K562 (cell line): ENCODE results near the gene CALCOCO2. TPM values are rescaled to one million over a fixed set of nuclear protein-coding genes. Genes with fewer than 3 reads are reported as not detected.

ENCODE experiments used
- BHLHE40 ChIP-seq: IDR thresholded peaks from 2 replicates; pipeline ENCODE4 v1.6.1; 2011; ENCODE audit warnings: low read length, improper control_type of control experiment
- EP400 ChIP-seq: fragments of 450-650 bp; IDR thresholded peaks from 2 replicates; pipeline ENCODE4 v1.6.1; 2017; ENCODE audit warnings: antibody characterized with exemption, mild to moderate bottlenecking, moderate library complexity
- HDAC8 ChIP-seq: fragments of 450-650 bp; IDR thresholded peaks from 2 replicates; pipeline ENCODE4 v1.6.1; 2016; ENCODE audit warnings: mild to moderate bottlenecking, missing genetic modification characterization, moderate library complexity, missing compliant biosample characterization
- HIVEP1 ChIP-seq: fragments of 250-450 bp; sonication (Bioruptor Pico); IDR thresholded peaks from 2 replicates; pipeline ENCODE4 v1.4.0; 2020; ENCODE audit warnings: mild to moderate bottlenecking
- HMGN3 ChIP-seq: IDR thresholded peaks from 2 replicates; pipeline ENCODE4 v1.6.1; 2011; ENCODE audit warnings: borderline replicate concordance, low read depth, mild to moderate bottlenecking, mixed read lengths, low read length; ENCODE audit not compliant: insufficient read length; ENCODE audit errors: extremely low read depth
- HNRNPL ChIP-seq: fragments of 200-400 bp; formaldehyde crosslinking; IDR thresholded peaks from 2 replicates; pipeline ENCODE4 v1.6.1; 2017; ENCODE audit warnings: low read depth, mild to moderate bottlenecking, low read length
- HSF4 ChIP-seq: fragments of 250-450 bp; sonication (Bioruptor Pico); IDR thresholded peaks from 2 replicates; pipeline ENCODE4 v2.1.2; 2022; ENCODE audit warnings: mild to moderate bottlenecking, moderate library complexity, borderline replicate concordance
- MBD2 ChIP-seq: sonication (generic); IDR thresholded peaks from 2 replicates; pipeline ENCODE4 v1.6.1; 2016; ENCODE audit warnings: low read depth, borderline replicate concordance
- NFXL1 ChIP-seq: fragments of 450-650 bp; formaldehyde crosslinking; IDR thresholded peaks from 2 replicates; pipeline ENCODE4 v1.4.0; 2021; ENCODE audit warnings: mild to moderate bottlenecking
- PHB ChIP-seq: fragments of 250-450 bp; sonication (Bioruptor Pico); IDR thresholded peaks from 2 replicates; pipeline ENCODE4 v1.5.0; 2021
- POLR2A ChIP-seq: fragments of 450-650 bp; conservative IDR thresholded peaks from 2 replicates; pipeline ENCODE4 v1.6.1; 2016
- POLR2AphosphoS2 ChIP-seq: IDR thresholded peaks from 2 replicates; pipeline ENCODE4 v1.6.1; 2012; ENCODE audit warnings: low read length, improper control_type of control experiment
- TAF15 ChIP-seq: fragments of 200-400 bp; formaldehyde crosslinking; IDR thresholded peaks from 2 replicates; pipeline ENCODE4 v1.6.1; 2017; ENCODE audit warnings: mild to moderate bottlenecking, low read depth, low read length, moderate library complexity
- TARDBP ChIP-seq: fragments of 450-650 bp; IDR thresholded peaks from 2 replicates; pipeline ENCODE4 v1.6.1; 2016
- ZNF324 ChIP-seq: fragments of 250-450 bp; sonication (Bioruptor Pico); IDR thresholded peaks from 2 replicates; pipeline ENCODE4 v1.4.0; 2020; ENCODE audit warnings: mild to moderate bottlenecking
- polyA plus RNA-seq, 8 experiments: library from polyadenylated mRNA; depleted of rRNA in 4 of 8; stranded (reverse) in 5 of 8; unstranded in 3 of 8; fragments of >200 nt; fragmentation: Nextera tagmentation in 2 of 8; fragmentation: Illumina TruSeq in 1 of 8; extraction: Ambion mirVana in 2 of 8; extraction: Trizol in 1 of 8; gene quantifications; 2 replicates each; pipeline versions ENCODE4 v1.2.1 to v1.2.3, GENCODE V29; 2011 to 2014; ENCODE audit warnings: inconsistent platforms in 1 of 8, missing spikeins in 1 of 8
- total RNA-seq, 7 experiments: library from RNA; depleted of rRNA in 6 of 7; stranded (reverse); fragments of >200 nt in 6 of 7; fragmentation: Illumina TruSeq in 2 of 7; extraction: Trizol in 2 of 7; gene quantifications; 2 replicates each; pipeline versions ENCODE4 v1.2.1 to v1.2.3, GENCODE V29; 2011 to 2021; ENCODE audit warnings: low replicate concordance in 1 of 7
- TF ChIP-seq, protein P1 (sequence below): fragments of 250-450 bp; sonication (Bioruptor Pico); IDR thresholded peaks from 2 replicates; pipeline ENCODE4 v1.8.0; 2021; ENCODE audit warnings: mild to moderate bottlenecking, moderate library complexity
- TF ChIP-seq, protein P2 (sequence below): fragments of 450-650 bp; conservative IDR thresholded peaks from 2 replicates; pipeline ENCODE4 v1.6.1; 2016; ENCODE audit warnings: missing genetic modification characterization, low read depth, mild to moderate bottlenecking, missing compliant biosample characterization, moderate library complexity
- TF ChIP-seq, protein P3 (sequence below): fragments of 150-350 bp; IDR thresholded peaks from 2 replicates; pipeline ENCODE4 v1.6.1; 2014; ENCODE audit warnings: low read depth, mild to moderate bottlenecking, low read length, borderline replicate concordance
- TF ChIP-seq, protein P4 (sequence below): fragments of 450-650 bp; formaldehyde crosslinking; IDR thresholded peaks from 2 replicates; pipeline ENCODE4 v1.4.0; 2020; ENCODE audit warnings: mild to moderate bottlenecking, moderate library complexity
- TF ChIP-seq, protein P5 (sequence below): sonication (generic); formaldehyde crosslinking; IDR thresholded peaks from 2 replicates; pipeline ENCODE4 v1.8.1; 2023; ENCODE audit warnings: mild to moderate bottlenecking, missing genetic modification reagents

CALCOCO2 gene
- total and polyA plus RNA-seq, 9 of the 15 experiments (the other 6 are each of a cell fraction or from before 2014, with no cell fraction given), result 24.1 to 87.3 (median 67.5) TPM

DNA sequence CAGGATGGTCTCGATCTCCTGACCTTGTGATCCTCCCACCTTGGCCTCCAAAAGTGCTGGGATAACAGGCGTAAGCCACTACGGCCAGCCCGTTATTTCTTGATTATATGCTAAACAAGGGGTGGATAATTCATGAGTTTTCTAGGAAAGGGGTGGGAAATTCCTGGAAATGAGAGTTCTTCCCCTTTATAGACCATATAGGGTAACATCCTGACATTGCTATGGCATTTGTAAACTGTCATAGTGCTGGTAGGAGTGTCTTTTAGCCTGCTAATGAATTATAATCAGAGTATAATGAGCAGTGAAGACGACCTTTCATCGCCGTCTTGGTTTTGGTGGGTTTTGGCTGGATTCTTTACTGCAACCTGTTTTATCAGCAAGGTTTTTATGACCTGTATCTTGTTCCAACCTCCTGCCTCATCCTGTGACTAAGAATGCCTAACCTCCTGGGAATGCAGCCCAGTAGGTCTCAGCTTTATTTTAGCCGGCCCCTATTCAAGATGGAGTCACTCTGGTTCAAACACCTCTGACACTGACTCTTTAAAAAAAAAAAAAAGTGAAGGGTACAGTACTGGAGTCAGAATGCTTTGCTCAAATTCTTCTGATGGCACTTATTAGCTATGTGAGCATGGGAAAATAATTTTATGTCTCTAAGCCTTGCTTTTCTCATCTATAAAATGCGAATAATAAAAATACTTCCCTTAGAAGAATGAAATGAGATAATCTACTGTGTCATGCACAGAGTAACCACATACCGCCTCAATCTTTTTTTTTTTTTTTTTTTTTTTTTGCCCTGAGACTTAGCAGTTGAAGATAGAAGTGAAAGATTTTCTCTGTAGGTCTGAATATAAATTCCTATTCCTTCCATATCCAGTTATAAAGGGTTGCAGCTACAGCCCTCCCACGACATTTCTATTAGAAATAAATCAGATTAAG lies 5.1 kb upstream of the CALCOCO2 start (continued):
- TF ChIP-seq, protein P1, sequence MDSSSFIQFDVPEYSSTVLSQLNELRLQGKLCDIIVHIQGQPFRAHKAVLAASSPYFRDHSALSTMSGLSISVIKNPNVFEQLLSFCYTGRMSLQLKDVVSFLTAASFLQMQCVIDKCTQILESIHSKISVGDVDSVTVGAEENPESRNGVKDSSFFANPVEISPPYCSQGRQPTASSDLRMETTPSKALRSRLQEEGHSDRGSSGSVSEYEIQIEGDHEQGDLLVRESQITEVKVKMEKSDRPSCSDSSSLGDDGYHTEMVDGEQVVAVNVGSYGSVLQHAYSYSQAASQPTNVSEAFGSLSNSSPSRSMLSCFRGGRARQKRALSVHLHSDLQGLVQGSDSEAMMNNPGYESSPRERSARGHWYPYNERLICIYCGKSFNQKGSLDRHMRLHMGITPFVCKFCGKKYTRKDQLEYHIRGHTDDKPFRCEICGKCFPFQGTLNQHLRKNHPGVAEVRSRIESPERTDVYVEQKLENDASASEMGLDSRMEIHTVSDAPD, result peak; percentile 93
- TF ChIP-seq, protein P2, sequence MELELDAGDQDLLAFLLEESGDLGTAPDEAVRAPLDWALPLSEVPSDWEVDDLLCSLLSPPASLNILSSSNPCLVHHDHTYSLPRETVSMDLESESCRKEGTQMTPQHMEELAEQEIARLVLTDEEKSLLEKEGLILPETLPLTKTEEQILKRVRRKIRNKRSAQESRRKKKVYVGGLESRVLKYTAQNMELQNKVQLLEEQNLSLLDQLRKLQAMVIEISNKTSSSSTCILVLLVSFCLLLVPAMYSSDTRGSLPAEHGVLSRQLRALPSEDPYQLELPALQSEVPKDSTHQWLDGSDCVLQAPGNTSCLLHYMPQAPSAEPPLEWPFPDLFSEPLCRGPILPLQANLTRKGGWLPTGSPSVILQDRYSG (tag), result peak; percentile 99
- no peak for TF ChIP-seq MBD2
- TF ChIP-seq EP400, result no peak
- no peak for TF ChIP-seq HNRNPL
- no peak for TF ChIP-seq TAF15
- TF ChIP-seq PHB (CRISPR knock-in tag), result no peak
- TF ChIP-seq, protein P3, sequence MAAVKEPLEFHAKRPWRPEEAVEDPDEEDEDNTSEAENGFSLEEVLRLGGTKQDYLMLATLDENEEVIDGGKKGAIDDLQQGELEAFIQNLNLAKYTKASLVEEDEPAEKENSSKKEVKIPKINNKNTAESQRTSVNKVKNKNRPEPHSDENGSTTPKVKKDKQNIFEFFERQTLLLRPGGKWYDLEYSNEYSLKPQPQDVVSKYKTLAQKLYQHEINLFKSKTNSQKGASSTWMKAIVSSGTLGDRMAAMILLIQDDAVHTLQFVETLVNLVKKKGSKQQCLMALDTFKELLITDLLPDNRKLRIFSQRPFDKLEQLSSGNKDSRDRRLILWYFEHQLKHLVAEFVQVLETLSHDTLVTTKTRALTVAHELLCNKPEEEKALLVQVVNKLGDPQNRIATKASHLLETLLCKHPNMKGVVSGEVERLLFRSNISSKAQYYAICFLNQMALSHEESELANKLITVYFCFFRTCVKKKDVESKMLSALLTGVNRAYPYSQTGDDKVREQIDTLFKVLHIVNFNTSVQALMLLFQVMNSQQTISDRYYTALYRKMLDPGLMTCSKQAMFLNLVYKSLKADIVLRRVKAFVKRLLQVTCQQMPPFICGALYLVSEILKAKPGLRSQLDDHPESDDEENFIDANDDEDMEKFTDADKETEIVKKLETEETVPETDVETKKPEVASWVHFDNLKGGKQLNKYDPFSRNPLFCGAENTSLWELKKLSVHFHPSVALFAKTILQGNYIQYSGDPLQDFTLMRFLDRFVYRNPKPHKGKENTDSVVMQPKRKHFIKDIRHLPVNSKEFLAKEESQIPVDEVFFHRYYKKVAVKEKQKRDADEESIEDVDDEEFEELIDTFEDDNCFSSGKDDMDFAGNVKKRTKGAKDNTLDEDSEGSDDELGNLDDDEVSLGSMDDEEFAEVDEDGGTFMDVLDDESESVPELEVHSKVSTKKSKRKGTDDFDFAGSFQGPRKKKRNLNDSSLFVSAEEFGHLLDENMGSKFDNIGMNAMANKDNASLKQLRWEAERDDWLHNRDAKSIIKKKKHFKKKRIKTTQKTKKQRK, result no peak
- no peak for TF ChIP-seq POLR2A
- TF ChIP-seq TARDBP, result no peak
- TF ChIP-seq NFXL1 (CRISPR knock-in tag), result peak; percentile 98
- TF ChIP-seq, protein P4, sequence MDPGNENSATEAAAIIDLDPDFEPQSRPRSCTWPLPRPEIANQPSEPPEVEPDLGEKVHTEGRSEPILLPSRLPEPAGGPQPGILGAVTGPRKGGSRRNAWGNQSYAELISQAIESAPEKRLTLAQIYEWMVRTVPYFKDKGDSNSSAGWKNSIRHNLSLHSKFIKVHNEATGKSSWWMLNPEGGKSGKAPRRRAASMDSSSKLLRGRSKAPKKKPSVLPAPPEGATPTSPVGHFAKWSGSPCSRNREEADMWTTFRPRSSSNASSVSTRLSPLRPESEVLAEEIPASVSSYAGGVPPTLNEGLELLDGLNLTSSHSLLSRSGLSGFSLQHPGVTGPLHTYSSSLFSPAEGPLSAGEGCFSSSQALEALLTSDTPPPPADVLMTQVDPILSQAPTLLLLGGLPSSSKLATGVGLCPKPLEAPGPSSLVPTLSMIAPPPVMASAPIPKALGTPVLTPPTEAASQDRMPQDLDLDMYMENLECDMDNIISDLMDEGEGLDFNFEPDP (CRISPR knock-in tag), result peak; percentile 93
- TF ChIP-seq, protein P5, sequence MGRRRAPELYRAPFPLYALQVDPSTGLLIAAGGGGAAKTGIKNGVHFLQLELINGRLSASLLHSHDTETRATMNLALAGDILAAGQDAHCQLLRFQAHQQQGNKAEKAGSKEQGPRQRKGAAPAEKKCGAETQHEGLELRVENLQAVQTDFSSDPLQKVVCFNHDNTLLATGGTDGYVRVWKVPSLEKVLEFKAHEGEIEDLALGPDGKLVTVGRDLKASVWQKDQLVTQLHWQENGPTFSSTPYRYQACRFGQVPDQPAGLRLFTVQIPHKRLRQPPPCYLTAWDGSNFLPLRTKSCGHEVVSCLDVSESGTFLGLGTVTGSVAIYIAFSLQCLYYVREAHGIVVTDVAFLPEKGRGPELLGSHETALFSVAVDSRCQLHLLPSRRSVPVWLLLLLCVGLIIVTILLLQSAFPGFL (CRISPR knock-in tag), result no peak
- TF ChIP-seq HSF4 (CRISPR knock-in tag), result peak; percentile 92
- no peak for TF ChIP-seq HMGN3
- TF ChIP-seq POLR2AphosphoS2, result no peak
- TF ChIP-seq HIVEP1 (CRISPR knock-in tag), result peak; percentile 95
- peak; percentile 99 for TF ChIP-seq HDAC8 (tag)
- TF ChIP-seq BHLHE40, result no peak
- TF ChIP-seq ZNF324 (CRISPR knock-in tag), result peak; percentile 70; the same call in 1 of the 2 replicates
